Measurements from ENCODE around the gene NBPF6.

- no peak for TF ChIP-seq CTCF (conservative IDR thresholded peaks at IDR 0.05; ENCODE audit: low read depth, low read length)
- no peak for TF ChIP-seq EZH2 (IDR thresholded peaks at IDR 0.05; ENCODE audit: low read length, unreplicated experiment)
- TF ChIP-seq EZH2phosphoT487 (IDR thresholded peaks at IDR 0.05; ENCODE audit: borderline replicate concordance, low read length): no peak
Measured at GRCh38 chr1:108505763-108506070, 55.6 kb downstream of the NBPF6 start.

Measured in PC-3 (cell line).